HG03025 (cell line): ENCODE measurements around the gene LRRN2.

Experiments used
- ATAC-seq: cut with Tn5 transposase; IDR thresholded peaks from one replicate; pipeline ENCODE4 v1.9.1; 2021; ENCODE audit warnings: mild to moderate bottlenecking, moderate library complexity; ENCODE audit not compliant: unreplicated experiment, low FRiP score

Gene LRRN2

DNA sequence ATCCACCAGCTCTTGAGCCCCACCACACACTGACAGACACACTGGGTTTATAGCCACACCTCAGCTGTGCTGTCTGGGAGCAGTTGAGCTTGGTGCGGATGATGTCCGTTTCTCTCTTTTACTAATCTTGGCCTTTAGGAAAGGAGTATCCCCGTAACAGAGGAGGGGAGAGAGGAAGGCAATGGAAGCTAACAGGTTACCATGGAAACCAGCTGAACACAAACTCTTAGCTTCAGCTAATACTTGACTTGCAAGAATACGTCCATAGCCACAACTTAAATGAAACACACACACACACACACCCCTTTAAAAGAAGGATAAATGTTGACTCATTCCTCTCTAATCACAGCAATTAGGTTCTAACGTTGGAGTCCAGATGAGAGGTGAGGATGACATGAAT is 28.0 kb upstream of the LRRN2 start:
- ATAC-seq, result no peak

- ATAC-seq, result no peak
These were observed 27.3 kb upstream of the LRRN2 start for GRCh38 chr1:204712708-204713430.

DNA sequence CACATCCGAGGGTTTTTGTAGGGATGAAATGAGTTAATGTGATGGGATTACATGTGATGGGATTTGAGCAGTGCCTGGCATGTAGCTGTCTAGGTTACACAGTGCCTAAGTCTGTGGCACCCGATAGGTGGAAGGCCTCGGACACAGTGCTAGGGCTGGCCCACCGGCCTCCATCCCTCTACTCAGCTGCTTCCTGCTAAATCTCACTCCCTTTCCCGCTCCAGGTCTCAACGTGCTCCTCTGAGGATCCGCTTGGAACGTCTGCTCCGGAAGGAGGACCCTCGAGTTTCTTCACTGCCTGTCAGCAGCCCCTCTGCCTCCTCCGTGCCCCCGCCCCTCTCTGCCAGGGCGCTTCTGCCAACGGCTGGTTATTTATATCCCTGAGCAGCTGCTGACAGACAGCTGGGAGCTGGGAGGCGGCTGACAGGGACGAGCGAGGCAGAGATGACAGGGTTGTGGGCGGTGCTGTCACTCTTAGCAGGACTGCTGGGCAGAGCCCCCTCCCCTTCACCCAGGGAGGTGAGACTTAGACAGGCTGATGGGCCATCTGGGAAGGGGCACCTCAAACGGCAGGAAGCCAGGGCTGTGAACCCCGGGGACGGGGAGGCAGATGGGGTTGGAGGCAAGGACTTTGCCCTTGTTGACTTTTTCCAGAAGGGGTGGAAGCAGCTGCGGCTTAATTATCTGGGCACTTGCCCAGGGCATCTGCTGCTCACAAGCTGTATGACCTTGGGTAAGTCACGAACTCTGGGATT is 26.6 kb upstream of the LRRN2 start:
- ATAC-seq, result no peak

DNA sequence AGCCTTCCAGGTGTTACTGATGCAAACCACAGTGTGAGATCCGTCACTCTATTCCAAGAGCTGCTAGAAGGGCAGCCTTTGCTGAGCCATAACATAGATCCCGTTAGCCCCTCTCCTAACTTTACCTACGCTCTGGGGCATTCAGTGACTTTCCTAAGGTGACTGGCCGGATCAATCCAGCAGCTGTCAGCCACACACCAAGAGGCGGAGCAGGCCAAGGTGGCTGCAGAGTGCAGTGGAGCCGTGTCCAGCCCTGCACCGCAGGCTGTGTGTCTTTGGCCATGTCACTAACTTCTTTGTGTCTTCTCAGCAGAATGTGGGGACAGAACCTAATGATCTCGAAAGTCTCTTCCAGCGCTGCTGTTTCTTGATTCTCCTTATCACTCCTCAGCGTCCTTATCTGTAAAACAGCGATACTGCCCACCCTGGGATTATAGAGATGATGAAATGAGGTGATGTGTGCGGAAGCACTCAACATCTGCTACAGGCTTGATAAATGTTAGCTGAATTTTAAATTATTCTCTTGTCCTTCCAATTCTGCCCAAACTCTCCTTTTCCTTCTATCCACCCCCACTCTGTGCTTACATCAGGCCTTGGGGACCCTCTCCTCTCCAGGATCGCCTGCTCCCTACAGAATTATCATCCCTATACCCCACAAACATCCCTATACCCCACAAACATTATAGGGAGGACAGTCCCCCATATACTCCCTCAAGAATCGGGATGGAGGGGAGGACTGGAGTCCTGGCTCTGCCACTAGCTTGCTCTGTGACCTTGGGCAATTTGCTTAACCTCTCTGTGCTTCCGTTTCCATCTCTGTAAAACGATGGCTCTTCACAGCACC is 25.8 kb upstream of the LRRN2 start:
- ATAC-seq, result no peak

DNA sequence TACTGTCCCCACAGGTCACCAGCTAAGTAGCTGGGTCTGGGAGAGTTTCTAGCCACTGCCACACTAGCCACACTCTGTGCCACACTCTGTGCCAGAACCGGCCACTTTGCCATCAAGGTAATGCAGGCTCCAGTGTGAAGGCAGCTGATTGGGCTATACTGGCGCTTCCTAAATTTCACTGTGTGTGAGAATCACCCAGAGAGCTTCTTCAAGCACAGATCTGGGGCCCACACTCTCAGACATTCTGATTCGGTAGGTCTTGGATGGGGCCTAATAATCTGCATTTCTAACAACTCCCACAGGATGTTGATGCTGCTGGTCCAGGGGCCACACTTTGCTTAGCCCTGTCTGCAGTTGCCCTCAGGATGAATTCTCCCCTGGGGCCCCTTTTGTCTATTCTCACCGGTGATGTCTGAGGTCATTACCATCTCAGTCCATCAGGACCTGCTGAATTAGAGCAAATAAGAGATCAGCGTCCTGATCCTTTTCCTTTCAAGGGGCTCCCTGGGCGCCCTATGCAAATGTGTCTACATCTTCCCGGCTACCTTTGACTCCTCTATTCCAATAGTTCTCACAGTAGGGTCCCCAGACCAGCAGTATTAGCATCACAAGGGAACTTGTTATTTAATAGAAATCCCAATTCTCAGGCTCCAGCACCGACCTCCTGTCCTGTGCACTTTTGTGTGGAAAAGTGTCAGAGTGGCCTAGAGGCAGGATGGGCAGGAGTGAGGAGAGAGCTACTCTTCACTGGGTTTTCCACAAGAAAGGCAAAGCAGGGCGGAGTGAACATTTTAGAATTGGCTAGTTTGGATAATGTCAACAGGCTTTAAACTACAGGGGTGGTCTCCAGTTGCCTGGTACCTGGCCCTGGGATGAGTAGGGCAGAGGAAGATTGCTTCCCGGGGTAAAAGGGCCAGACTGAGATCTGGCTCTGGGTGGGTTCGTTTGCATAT is 24.7 kb upstream of the LRRN2 start:
- ATAC-seq, result no peak

- no peak for ATAC-seq
These were observed 23.5 kb upstream of the LRRN2 start for GRCh38 chr1:204709021-204709420.

DNA sequence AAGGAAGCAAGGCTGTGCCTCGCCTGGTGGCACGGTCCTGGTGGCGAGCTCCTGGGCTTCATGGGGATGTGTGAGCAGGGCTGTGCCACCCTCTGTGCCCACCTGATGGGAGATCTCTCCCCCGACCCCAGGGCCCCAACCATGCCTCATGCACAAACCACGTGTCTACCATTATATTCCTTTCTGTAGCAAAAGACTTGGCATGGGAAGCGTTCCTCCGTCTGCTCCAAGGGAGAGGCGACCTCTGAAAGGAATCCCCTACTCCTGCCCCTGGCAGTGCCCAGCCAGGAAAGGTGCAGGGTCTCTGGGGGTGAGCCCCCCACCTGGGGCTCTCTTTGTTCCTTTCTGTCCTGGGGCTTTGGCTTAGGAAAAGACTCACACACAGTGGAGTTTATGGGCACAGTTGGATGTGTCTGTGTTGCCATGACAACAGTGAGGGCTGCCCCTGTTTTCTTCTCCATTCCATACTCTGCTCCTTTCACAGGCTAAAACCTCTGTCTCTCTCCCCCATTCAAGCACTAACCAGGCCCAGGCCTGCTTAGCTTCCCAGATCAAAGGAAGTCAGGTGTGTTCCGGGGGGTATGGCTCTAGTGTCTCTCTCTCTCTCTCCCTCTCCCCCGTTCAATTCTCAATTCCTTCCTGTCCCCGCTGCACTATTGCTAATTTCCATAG is 21.4 kb upstream of the LRRN2 start:
- ATAC-seq, result no peak

DNA sequence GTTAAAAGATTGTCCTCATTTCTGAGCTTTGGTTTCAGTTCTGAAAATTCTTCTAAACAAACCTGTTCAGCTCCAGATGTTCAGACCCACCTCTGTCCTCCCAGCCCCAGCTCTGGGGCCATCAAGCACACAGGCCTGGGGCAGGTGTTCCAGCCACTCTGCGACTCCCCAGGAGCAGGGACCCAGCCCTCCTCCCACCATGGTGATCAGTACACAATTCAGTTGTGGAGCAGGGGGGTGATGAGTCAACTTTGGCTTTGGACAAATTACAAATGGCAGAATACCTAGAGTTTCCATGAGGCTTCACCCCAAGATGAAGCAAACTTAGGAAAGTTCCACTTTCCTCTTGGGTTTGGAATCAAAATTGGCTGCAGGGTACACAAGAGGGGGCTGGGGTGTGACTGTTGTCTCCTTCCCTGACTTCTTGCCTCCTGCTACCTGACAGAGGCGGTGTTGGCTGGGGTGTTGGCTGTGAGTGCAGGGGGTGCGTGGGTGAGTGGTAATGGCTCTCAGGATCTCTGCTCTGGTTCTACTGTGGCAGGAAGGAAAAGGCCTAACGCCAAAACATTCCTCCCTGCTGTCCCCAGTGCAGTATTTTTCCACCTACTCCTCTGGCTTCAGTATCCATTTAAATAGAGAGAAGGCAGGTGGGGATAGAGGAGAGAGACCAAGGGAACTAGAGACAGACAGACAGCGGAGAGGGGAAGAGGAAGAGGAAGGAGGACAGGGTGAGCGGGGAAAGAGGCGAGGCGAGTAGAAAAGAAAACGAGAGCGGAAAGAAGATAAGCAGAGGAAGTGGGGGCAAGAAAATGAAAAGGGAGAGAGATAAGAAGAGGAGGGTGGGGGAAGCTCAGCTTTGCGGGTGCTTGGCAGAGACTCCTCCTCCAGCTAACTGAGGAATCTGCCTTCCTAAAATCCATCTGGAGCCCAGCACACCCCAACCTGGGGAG is 20.6 kb upstream of the LRRN2 start:
- ATAC-seq, result no peak

GRCh38 chr1:204705493-204705811 is 19.9 kb upstream of the LRRN2 start:
- ATAC-seq, result no peak

DNA sequence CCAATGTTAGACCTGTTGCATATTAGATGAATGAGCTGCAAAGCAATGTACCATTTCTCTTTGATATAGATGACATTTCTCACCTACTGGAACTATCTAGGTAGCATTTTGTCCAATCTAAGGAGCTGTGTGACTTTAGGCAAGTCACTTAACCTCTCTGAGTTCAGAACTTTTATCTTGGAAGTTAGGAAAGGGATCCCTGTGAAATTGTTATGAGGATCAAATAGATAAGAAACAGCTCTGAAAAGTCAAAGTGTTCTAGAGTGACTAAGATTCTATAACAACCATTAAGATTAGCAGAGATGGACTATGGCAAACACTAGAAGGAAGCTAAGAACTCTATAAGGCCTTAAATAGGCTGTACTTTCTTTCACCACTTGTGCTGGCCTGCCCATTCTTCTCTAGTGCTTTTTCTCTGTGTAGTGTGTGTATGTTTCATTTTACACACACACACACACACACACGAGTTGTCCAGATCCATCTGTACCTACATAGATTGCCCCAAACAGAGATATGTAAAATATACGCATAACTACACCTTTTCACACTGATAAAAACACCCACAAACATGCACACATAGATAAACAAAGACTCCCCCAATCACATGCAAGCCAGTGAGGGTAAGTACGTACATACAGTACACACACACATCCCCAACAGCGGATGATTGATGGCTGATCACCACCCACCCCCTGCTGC is 19.4 kb upstream of the LRRN2 start:
- ATAC-seq, result no peak

GRCh38 chr1:204703826-204704612 is 18.5 kb upstream of the LRRN2 start:
- no peak for ATAC-seq

GRCh38 chr1:204703268-204703664 is 17.7 kb upstream of the LRRN2 start:
- ATAC-seq, result no peak

GRCh38 chr1:204702552-204703267 is 17.2 kb upstream of the LRRN2 start:
- ATAC-seq, result no peak

DNA sequence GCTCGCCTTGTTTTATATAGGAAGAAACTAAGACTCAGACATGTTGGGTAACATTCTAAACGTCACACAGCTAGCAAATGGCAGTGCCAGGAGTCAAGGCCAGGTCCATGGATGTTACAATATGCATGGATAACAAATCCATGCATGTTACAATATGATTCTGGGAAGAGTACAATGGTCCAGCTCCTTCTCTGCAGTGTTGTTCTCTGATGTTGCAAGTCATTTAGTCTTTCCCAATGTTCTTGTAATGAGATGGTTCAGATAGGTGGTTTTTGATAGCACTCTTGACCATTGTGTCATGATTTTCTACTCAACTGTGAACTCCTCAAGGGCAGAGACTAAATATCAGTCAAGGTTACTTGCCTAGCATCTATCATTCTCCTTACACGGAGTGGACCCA is 15.7 kb upstream of the LRRN2 start:
- ATAC-seq, result no peak

- ATAC-seq, result no peak
These were observed 12.4 kb upstream of the LRRN2 start for GRCh38 chr1:204697893-204698292.

DNA sequence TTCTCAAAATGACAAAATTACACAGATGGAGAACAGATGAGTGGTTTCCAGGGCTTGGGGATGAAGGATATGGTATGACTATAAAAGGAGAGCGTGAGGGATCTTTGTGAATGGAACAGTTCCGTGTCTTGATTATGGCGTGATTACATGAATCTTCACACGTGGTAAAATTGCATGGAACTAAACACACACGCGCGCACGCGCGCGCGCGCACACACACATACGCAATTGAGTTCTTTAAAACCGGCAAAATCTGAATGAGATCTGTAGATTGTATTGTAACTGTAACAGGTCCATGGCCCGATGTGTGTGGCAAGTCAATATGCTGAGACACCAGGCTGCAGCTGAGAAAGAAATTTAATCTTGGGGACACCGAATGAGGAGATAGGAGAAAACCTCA is 11.1 kb upstream of the LRRN2 start:
- no peak for ATAC-seq

DNA sequence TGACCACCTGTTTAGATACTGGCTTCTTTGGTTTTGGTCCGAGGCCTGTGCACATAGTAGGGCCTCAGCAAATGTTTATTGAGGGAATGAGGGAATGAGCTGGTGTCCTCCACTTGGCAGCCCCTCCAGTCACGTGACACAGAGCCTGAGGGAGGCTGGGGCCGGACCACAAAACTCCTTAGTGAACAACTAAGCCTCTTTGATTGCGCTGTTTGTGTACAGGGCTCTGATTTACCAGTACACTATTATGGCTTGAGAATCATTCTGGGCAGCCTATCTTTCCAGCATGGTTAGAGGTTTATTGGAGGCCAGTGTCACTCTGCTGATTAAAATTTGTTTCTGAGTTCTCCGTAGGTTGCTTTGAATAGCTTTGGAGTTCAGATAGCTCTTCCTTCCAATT is 10.2 kb upstream of the LRRN2 start:
- ATAC-seq, result no peak
